Ovary (tissue), 3 donors: Measurements from ENCODE around the gene TBX4.

Source experiments
- CTCF ChIP-seq, 3 donors: fragments of 450-650 bp in 2 of 3; fragments of 200-600 bp in 1 of 3; IDR thresholded peaks; one replicate each; pipeline versions ENCODE4 v1.5.1 to v1.8.0; 2016 to 2022; ENCODE audit warnings: antibody characterized with exemption in 3 of 3, mild to moderate bottlenecking in 1 of 3
- EP300 ChIP-seq: sonication (generic); formaldehyde crosslinking; IDR thresholded peaks from one replicate; pipeline ENCODE4 v1.6.1; 2017; ENCODE audit warnings: antibody characterized with exemption
- POLR2A ChIP-seq: fragments of 450-650 bp; IDR thresholded peaks from one replicate; pipeline ENCODE4 v1.6.1; 2017; ENCODE audit warnings: antibody characterized with exemption, mild to moderate bottlenecking, moderate library complexity
- donor health status: DM: no; HTN: no; CAD: no.

GRCh38 chr17:61452301-61453290, at the start of gene TBX4:
- TF ChIP-seq CTCF (IDR thresholded peaks at IDR 0.05) (no peak), POLR2A (no peak), EP300 (no peak)
